Neuron (in vitro differentiated cells): ENCODE results near the gene LPP.
"Not testable (repeated sequence)": the region's sequence is repeated elsewhere in the genome, so short reads cannot be mapped to it uniquely, and the experiment has no call there.

ENCODE experiments used
- H2AFZ ChIP-seq: one replicate; pipeline ENCODE4 v1.6.1; 2013; ENCODE audit warnings: low read depth, mild to moderate bottlenecking, inconsistent platforms, low read length, moderate library complexity
- H3K27me3 ChIP-seq: one replicate; pipeline ENCODE4 v1.6.1; 2013; ENCODE audit warnings: low read length; ENCODE audit not compliant: insufficient read depth
- H3K36me3 ChIP-seq: one replicate; pipeline ENCODE4 v1.6.1; 2013; ENCODE audit warnings: low read length; ENCODE audit not compliant: insufficient read depth
- H3K4me1 ChIP-seq: one replicate; pipeline ENCODE4 v1.6.1; 2013; ENCODE audit warnings: low read length; ENCODE audit not compliant: insufficient read depth
- H3K4me3 ChIP-seq: 2 replicates; pipeline ENCODE4 v1.5.1; 2013; ENCODE audit warnings: mild to moderate bottlenecking, low read length, moderate library complexity
- H3K9me3 ChIP-seq: one replicate; pipeline ENCODE4 v1.6.1; 2013; ENCODE audit warnings: low read length

Gene LPP

DNA sequence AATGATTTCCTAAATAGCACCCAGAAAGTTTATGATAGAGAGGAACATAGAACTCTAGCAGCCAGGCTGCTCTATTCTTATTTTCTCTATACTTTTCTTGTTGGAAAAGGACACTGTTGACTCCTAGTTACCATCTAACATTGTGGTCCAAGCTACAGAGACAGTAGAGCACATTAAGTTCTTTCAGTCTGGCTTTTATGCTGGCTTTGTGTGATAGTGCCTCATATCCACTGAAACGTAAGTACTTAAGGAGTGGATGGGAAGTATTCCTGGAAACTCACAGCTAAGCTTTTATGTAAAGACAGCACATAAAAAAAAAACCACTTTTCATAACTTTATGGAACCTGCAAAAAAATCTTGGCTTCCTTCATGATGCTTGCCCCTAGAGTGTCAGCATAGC is 537.7 kb downstream of the LPP start:
- H2AFZ ChIP-seq: no peak overlapping the region
- no peaks in the 10 kb centered on the region for H3K36me3 ChIP-seq
- no peak overlapping the region for H3K4me3 ChIP-seq
- no peaks in the 10 kb centered on the region for H3K9me3 ChIP-seq
- H3K4me1 ChIP-seq: peaks cover 8% of the 10 kb centered on the region
- no peaks in the 10 kb centered on the region for H3K27me3 ChIP-seq

DNA sequence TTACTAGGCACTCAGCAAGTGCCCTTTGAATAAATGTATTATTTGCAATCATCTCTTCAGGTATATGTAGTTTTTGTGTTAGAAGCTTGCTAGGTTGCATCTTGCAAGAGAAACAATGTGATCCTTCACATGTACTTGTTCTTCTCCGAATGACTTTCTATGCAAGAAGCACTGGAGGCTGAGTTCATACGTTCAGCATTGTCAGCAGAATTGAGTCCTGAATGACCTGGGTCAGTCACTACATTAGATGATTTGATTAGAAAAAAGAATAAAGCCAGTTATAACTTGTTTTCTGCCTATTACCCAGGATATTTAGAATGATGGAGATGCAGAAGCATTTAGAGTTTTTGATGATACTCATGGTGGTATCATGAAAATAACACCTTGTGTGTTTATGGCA is 538.7 kb downstream of the LPP start:
- no peaks in the 10 kb centered on the region for H3K27me3 ChIP-seq
- no peak overlapping the region for H2AFZ ChIP-seq
- peaks cover 11% of the 10 kb centered on the region for H3K4me1 ChIP-seq
- H3K9me3 ChIP-seq: no peaks in the 10 kb centered on the region
- no peaks in the 10 kb centered on the region for H3K36me3 ChIP-seq
- no peak overlapping the region for H3K4me3 ChIP-seq

DNA sequence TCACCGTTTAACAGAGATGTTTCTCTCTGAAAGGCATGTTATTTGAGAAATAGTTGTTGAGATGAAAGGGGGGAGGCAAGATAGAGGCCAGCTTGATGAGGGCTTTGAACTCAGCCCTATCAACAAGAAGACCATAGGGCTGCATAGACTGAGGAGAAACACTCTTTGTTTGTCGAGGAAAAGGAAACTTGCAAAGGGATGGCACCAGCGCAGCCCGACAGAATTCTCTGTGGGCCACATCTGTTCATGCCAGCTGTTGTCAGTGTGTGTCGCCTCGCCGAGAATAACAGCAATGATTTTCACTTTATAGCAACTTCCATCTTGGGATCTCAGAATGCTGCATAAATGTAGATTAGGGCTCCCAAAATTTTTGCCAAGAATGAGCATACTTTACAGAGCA is 539.5 kb downstream of the LPP start:
- H3K36me3 ChIP-seq: no peaks in the 10 kb centered on the region

DNA sequence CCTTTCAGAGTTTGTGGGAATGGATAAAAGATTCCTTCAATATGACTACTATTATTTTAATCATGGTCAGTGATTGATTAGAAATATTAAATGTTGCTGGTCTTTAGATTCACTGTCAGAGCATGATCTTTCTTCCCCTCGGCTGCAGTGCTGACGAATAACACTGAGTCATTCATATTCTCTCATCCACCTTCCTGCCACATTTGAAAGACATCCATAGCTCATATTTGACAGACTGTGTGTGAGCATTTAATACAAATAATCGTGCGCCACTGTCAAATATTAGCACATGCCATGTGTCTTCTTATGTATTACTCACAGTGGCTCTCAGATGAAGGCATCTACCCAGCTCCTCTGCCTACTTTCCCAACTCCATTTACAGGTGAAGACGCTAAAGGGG is 541.3 kb downstream of the LPP start:
- H3K4me3 ChIP-seq: no peak overlapping the region

More for the DNA sequence above, 539.5 kb downstream of the LPP start:
- no peaks in the 10 kb centered on the region for H3K27me3 ChIP-seq
- no peaks in the 10 kb centered on the region for H3K9me3 ChIP-seq
- no peak overlapping the region for H2AFZ ChIP-seq
- H3K4me1 ChIP-seq: peaks cover 11% of the 10 kb centered on the region
- H3K4me3 ChIP-seq: no peak overlapping the region

DNA sequence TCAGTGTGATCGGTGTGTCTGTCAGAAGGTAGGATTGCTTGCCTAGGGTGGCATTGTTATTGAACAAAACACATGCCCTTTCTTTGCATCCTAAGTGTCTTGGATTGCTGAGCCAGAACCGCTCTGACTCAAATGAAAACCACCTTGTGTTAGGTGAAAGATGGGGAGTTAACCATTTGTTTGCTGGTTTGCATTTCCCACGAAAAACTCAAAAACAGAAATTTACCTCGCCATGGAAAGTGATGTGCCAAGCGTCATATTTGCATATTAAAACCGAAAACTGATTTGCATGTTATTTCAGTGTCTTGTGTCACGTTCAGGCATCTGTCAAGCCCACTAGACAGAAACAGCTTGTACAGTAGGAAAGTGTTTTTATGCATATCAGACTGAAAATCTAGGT is 543.2 kb downstream of the LPP start:
- Histone ChIP-seq H3K36me3 (peaks cover 2% of the 10 kb centered on the region), H2AFZ (no peak overlapping the region), H3K27me3 (no peaks in the 10 kb centered on the region), H3K4me1 (peaks cover 5% of the 10 kb centered on the region), H3K4me3 (no peak overlapping the region), H3K9me3 (no peaks in the 10 kb centered on the region)

More for the DNA sequence above, 541.3 kb downstream of the LPP start:
- Histone ChIP-seq H2AFZ (no peak overlapping the region), H3K36me3 (peaks cover 2% of the 10 kb centered on the region), H3K4me1 (peaks cover 11% of the 10 kb centered on the region), H3K27me3 (no peaks in the 10 kb centered on the region), H3K9me3 (no peaks in the 10 kb centered on the region)

- no peak overlapping the region for H2AFZ ChIP-seq
- no peaks in the 10 kb centered on the region for H3K27me3 ChIP-seq
- H3K4me3 ChIP-seq: no peak overlapping the region
- peaks cover 2% of the 10 kb centered on the region for H3K36me3 ChIP-seq
- no peaks in the 10 kb centered on the region for H3K9me3 ChIP-seq
- peaks cover 4% of the 10 kb centered on the region for H3K4me1 ChIP-seq
Observed at GRCh38 chr3:188698436-188698835, 544.5 kb downstream of the LPP start.

DNA sequence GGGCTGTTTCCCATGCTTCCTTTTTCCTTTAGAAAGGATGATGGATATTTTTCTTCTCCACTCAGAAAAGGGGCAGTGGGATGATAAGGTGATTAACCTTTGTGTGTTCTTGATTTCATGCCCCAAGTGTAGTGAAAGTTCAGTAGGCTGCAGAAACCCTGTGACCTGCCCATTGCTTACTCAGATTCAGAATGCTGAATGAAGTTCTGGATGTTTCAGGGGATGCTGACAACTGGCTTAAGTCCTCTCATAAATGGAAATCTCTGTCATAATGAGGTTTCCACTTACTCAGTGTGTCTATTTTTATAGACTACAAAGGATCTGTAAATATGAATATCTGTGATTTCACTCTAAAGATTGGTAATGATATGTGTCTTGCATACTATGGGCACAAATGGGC is 546.5 kb downstream of the LPP start:
- H3K9me3 ChIP-seq: no peaks in the 10 kb centered on the region
- H3K4me3 ChIP-seq: no peak overlapping the region
- no peak overlapping the region for H2AFZ ChIP-seq
- H3K4me1 ChIP-seq: peaks cover 4% of the 10 kb centered on the region
- no peaks in the 10 kb centered on the region for H3K27me3 ChIP-seq
- peaks cover 2% of the 10 kb centered on the region for H3K36me3 ChIP-seq

- Histone ChIP-seq H3K4me3 (no peak overlapping the region), H3K36me3 (peaks cover 2% of the 10 kb centered on the region), H3K4me1 (peaks cover 4% of the 10 kb centered on the region), H2AFZ (no peak overlapping the region), H3K9me3 (no peaks in the 10 kb centered on the region), H3K27me3 (no peaks in the 10 kb centered on the region)
Observed at GRCh38 chr3:188700918-188701317, 547.0 kb downstream of the LPP start.

DNA sequence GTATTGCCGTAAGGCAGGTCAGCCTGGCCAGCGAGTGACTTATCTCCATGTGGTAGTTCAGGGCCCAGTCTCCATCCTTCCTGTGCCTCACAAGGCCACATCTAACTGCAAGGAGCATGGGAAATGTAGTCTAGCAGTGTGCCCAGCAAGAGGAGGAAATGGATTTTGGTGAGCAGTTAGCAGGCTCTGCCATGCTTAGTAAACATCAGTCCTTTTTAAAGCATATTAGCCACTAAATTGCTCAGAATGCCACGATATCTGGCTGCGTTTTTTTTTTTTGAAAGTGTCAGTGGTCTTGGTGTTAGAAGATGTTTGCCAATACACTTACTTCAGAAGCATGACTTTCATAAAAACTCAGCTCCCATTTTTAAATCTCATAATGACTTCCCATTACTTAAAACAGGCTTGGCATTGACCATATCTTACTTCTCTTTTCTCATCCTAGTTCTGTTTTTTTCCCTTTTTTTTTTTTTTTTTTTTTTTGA is 547.6 kb downstream of the LPP start:
- Histone ChIP-seq H3K9me3 (no peaks in the 10 kb centered on the region), H2AFZ (no peak overlapping the region), H3K4me1 (peaks cover 4% of the 10 kb centered on the region), H3K27me3 (no peaks in the 10 kb centered on the region), H3K4me3 (no peak overlapping the region), H3K36me3 (peaks cover 2% of the 10 kb centered on the region)

- H3K36me3 ChIP-seq, H3K4me3 ChIP-seq, H3K4me1 ChIP-seq, H2AFZ ChIP-seq, H3K27me3 ChIP-seq, H3K9me3 ChIP-seq: not testable (repeated sequence)
Observed at GRCh38 chr3:188702028-188702427, 548.1 kb downstream of the LPP start.

- H3K36me3 ChIP-seq: no peaks in the 10 kb centered on the region
- no peak overlapping the region for H3K4me3 ChIP-seq
- no peaks in the 10 kb centered on the region for H3K9me3 ChIP-seq
- H3K4me1 ChIP-seq: no peaks in the 10 kb centered on the region
- no peak overlapping the region for H2AFZ ChIP-seq
- no peaks in the 10 kb centered on the region for H3K27me3 ChIP-seq
Observed at GRCh38 chr3:188706176-188706575, 552.2 kb downstream of the LPP start.

DNA sequence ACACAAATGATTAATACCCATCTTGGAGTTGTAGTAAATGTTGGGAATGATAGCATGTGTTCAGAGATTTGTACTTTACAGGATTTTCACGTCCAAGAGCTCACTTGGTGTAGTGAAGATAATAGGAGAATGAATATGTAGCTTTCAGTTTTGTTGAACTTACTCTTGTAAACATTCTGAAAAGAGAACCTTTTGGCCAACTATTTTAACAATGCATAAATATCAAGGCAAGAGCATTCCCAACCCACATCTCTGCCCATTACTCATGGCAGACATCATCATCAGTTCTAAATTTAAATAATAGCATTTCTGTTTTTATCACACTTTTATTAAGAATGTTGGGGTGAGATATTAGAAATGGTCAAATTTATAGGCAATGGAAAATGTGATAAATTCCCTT is 552.6 kb downstream of the LPP start:
- Histone ChIP-seq H3K27me3 (no peaks in the 10 kb centered on the region), H3K4me1 (no peaks in the 10 kb centered on the region), H3K4me3 (no peak overlapping the region), H2AFZ (no peak overlapping the region), H3K36me3 (no peaks in the 10 kb centered on the region), H3K9me3 (no peaks in the 10 kb centered on the region)

DNA sequence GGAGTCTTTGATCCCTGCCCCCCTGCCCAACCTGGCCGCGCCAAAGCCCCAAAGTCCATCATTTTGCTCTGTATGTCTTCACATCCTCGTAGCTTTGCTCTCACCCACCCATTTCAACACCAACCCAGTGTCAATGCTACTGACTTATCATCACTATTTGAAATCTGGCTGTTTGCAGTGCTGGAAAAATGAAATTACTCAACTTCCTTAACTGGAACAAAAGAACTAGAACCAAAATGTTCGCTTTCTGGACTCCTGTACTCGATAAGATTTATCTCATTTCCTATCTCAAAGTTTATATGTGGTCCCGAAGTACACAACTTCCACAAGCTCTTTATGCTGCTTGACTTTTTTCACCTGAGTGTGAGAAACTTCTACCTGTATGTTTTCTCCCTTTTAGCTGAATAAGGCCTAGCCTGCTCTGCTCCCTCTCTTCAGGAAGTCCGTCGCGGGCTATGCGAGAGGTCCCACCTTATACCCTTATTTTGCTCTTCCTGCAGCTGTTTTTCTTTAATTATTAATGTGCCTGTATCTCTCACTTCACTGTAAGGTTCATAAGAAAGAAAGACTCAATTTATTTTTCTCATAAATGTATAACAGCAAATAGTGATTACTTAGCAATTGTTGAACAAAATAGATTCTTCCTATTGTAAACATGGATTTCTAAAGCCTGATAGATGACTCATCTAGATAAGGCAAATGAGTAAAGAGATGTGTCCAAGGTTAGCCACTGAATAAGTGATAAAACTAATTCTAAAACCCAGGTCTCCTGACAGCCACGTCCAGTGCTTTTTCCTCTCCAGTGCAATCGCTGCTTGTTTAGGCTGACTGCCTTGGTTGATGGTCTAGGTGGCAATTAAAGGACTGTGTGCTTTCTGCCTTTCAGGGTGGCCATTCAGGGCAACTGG is 553.7 kb downstream of the LPP start:
- no peaks in the 10 kb centered on the region for H3K4me1 ChIP-seq
- no peak overlapping the region for H2AFZ ChIP-seq
- no peak overlapping the region for H3K4me3 ChIP-seq
- H3K9me3 ChIP-seq: no peaks in the 10 kb centered on the region
- no peaks in the 10 kb centered on the region for H3K27me3 ChIP-seq
- no peaks in the 10 kb centered on the region for H3K36me3 ChIP-seq

- Histone ChIP-seq H2AFZ (no peak overlapping the region), H3K4me1 (no peaks in the 10 kb centered on the region), H3K9me3 (no peaks in the 10 kb centered on the region), H3K27me3 (no peaks in the 10 kb centered on the region), H3K36me3 (no peaks in the 10 kb centered on the region), H3K4me3 (no peak overlapping the region)
Observed at GRCh38 chr3:188711881-188712247, 557.9 kb downstream of the LPP start.
